Body of pancreas (tissue), 4 donors: ENCODE results near the gene RPL35. TPM values are rescaled to one million over a fixed set of nuclear protein-coding genes. Genes with fewer than 3 reads are reported as not detected.

ENCODE experiments used
- ATAC-seq: fragments of 150-250 bp; one replicate; pipeline ENCODE4 v1.9.1; 2016
- DNase-seq, 4 donors: peaks; one replicate each; pipeline ENCODE4 v3.0.0-alpha.2; 2019
- H3K27ac ChIP-seq, 4 donors: fragments of 200-600 bp; sonication (generic); 1 replicate in 3 of 4; 2 replicates in 1 of 4; pipeline versions ENCODE4 v1.5.1 to v1.6.1; 2016 to 2019; ENCODE audit warnings: mild to moderate bottlenecking in 1 of 4, mixed read lengths in 1 of 4, moderate library complexity in 1 of 4
- H3K27me3 ChIP-seq, 2 donors: fragments of 200-600 bp; sonication (generic); one replicate each; pipeline ENCODE4 v1.6.0; 2016; ENCODE audit warnings: mild to moderate bottlenecking in 1 of 2
- H3K36me3 ChIP-seq, 2 donors: fragments of 200-600 bp; sonication (generic); replicated peaks in 1 of 2; 2 replicates each; pipeline ENCODE4 v1.5.1; 2016; ENCODE audit warnings: low read depth in 2 of 2; ENCODE audit not compliant: insufficient read depth in 1 of 2
- H3K4me1 ChIP-seq: fragments of 200-600 bp; sonication (generic); one replicate; pipeline ENCODE4 v1.6.0; 2016
- H3K4me3 ChIP-seq, 2 donors: fragments of 200-600 bp; sonication (generic); 1 replicate in 1 of 2; 2 replicates in 1 of 2; pipeline ENCODE4 v1.5.1; 2016 to 2019
- H3K9me3 ChIP-seq, 3 donors: fragments of 200-600 bp; sonication (generic); 1 replicate in 2 of 3; 2 replicates in 1 of 3; pipeline ENCODE4 v1.5.1; 2016
- POLR2A ChIP-seq, 3 donors: fragments of 450-650 bp; IDR thresholded peaks; one replicate each; pipeline ENCODE4 v1.6.1; 2016; ENCODE audit warnings: antibody characterized with exemption in 3 of 3, mild to moderate bottlenecking in 2 of 3
- WGBS, 2 donors: methylation state at CpG; one replicate each; pipeline ENCODE4 v1.1.5; 2017; 5-methylcytosine and 5-hydroxymethylcytosine counted together
- intact Hi-C: fragments of 100-400 bp; cut with DNase I; formaldehyde crosslinking; loops from one replicate; pipeline ENCODE4 v1.15.1; 2023
- total RNA-seq, 2 donors: library from RNA; depleted of rRNA; stranded (reverse); fragments of >200 nt; gene quantifications; one replicate each; pipeline ENCODE4 v1.1.0, GENCODE V29; 2016
- TF ChIP-seq, protein P1 (sequence below), 7 experiments: fragments of 450-650 bp in 4 of 7; fragments of 200-600 bp in 3 of 7; sonication (generic) in 3 of 7; IDR thresholded peaks; one replicate each; pipeline ENCODE4 v1.5.1; 2016 to 2019; ENCODE audit warnings: antibody characterized with exemption in 7 of 7

RPL35 gene
- total RNA-seq, 2 donors from 2014 or later: 1,031 to 1,035 TPM

DNA sequence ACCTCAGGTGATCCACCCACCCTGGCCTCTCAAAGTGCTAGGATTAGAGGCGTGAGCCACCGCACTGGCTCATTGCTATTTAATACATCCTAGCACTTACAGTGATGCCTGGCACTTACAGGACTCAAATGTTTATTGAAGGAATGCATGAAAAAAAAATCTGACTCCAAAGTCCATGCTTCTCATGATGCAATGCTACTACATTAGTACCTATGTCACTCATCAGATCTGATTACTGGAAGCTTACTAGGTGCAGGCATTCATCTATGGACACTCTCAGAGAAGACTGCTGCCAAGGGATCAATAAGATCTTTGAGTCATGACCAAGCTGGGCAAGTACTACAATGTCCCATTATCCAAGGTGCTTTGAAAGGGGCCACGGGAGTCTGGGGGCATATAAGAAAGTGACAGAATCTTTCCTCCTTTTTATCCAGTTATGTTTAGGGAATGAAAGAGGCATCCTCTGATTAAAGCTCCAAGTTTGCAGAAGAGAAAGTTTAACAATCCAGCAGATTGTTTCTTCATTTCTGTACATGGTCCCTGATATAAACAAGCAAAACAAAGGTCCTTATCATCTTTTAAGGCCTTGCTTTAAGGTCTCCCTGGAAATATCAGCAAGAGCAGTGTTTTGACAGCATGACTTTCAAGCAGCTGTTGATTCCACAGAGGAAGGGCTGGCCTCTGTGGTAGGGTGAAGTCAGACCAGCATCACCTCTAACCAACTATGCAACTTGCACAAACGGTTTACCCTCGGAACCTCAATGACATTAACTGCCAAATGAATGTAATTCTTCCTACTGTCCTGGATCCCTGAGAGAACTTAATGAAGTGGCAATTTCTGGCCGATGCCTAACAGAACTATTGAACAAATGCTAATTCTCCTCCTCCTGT lies 36.1 kb upstream of the RPL35 start:
- H3K27me3 ChIP-seq: no peaks in the 10 kb centered on the region
- 89 to 93% methylated on average over 6 of the region's 6 CpGs for WGBS, 2 donors
- TF ChIP-seq POLR2A (IDR thresholded peaks at IDR 0.05): no peak
- TF ChIP-seq, protein P1, sequence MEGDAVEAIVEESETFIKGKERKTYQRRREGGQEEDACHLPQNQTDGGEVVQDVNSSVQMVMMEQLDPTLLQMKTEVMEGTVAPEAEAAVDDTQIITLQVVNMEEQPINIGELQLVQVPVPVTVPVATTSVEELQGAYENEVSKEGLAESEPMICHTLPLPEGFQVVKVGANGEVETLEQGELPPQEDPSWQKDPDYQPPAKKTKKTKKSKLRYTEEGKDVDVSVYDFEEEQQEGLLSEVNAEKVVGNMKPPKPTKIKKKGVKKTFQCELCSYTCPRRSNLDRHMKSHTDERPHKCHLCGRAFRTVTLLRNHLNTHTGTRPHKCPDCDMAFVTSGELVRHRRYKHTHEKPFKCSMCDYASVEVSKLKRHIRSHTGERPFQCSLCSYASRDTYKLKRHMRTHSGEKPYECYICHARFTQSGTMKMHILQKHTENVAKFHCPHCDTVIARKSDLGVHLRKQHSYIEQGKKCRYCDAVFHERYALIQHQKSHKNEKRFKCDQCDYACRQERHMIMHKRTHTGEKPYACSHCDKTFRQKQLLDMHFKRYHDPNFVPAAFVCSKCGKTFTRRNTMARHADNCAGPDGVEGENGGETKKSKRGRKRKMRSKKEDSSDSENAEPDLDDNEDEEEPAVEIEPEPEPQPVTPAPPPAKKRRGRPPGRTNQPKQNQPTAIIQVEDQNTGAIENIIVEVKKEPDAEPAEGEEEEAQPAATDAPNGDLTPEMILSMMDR (IDR thresholded peaks at IDR 0.05): no peak
- H3K4me3 ChIP-seq: no peak overlapping the region
- DNase-seq: no peak
- no peaks in the 10 kb centered on the region for H3K9me3 ChIP-seq
- no peak for ATAC-seq
- no peaks in the 10 kb centered on the region for H3K4me1 ChIP-seq
- intact Hi-C loops: no loop called here
- H3K27ac ChIP-seq: no peak overlapping the region
- H3K36me3 ChIP-seq: peaks cover 0 to 13% of the 10 kb centered on the region in 2 donors

DNA sequence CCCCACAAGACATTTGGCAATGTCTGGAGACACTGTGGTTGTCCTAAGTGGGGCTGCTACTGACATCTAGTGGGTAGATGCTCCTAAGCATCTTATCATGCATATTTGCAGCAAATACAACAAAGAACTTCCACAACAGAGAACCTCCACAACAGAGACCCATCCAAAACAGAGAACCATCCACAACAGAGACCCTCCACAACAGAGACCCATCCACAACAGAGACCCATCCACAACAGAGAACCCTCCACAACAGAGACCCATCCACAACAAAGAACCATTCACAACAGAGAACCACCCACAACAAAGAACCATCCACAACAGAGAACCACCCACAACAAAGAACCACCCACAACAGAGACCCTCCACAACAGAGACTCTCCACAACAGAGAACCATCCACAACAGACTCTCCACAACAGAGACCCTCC lies 33.0 kb upstream of the RPL35 start:
- DNase-seq (no peak), ATAC-seq (no peak)
- intact Hi-C loops: no loop called here
- H3K4me3 ChIP-seq: no peak overlapping the region
- TF ChIP-seq, protein P1 (IDR thresholded peaks at IDR 0.05): peak in 2 of 7 experiments; percentile 17 to 18
- TF ChIP-seq POLR2A (IDR thresholded peaks at IDR 0.05): no peak
- H3K27me3 ChIP-seq: no peaks in the 10 kb centered on the region
- no peaks in the 10 kb centered on the region for H3K9me3 ChIP-seq
- no peaks in the 10 kb centered on the region for H3K4me1 ChIP-seq
- no peak overlapping the region for H3K27ac ChIP-seq
- peaks cover 0 to 17% of the 10 kb centered on the region in 2 donors for H3K36me3 ChIP-seq

DNA sequence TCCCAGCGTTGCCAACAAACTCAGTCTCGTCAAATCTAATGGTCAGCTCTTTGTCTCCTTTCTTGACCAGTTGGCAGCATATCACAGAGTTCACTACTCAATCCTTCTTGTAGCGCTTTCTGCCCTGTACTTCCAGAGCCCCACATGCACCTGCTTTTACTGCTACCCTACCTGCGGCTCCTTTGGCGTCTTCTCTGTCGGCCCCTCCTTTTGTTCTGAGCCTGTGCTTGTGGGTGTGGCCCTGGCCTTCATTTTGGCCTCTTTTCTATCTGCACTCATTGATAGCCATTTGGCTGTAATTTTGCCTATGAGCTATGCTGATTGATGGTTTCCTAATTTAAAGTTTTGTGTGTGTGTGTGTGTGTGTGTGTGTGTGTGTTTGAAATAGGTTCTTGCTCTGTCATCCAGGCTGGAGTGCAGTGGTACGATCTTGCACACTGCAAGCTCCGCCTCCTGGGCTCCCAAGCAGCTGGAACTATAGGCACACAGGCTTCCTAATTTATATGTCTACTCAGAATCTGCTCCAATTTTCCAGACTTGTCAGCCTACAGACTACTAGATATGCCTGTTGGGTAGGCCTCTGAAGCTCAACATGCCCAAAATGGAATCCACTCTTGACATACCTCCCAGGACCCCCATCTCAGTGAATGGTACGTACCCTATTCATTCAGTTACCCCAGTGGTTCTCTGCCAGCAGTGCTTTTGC lies 32.4 kb upstream of the RPL35 start:
- no peaks in the 10 kb centered on the region for H3K4me1 ChIP-seq
- no peaks in the 10 kb centered on the region for H3K9me3 ChIP-seq
- peaks cover 0 to 16% of the 10 kb centered on the region in 2 donors for H3K36me3 ChIP-seq
- no peak overlapping the region for H3K27ac ChIP-seq
- DNase-seq (no peak), ATAC-seq (no peak)
- no peaks in the 10 kb centered on the region for H3K27me3 ChIP-seq
- intact Hi-C loops: no loop called here
- 83 to 94% methylated on average over 9 of the region's 9 CpGs for WGBS, 2 donors
- no peak for TF ChIP-seq POLR2A (IDR thresholded peaks at IDR 0.05)
- TF ChIP-seq, protein P1 (IDR thresholded peaks at IDR 0.05): no peak
- no peak overlapping the region for H3K4me3 ChIP-seq

DNA sequence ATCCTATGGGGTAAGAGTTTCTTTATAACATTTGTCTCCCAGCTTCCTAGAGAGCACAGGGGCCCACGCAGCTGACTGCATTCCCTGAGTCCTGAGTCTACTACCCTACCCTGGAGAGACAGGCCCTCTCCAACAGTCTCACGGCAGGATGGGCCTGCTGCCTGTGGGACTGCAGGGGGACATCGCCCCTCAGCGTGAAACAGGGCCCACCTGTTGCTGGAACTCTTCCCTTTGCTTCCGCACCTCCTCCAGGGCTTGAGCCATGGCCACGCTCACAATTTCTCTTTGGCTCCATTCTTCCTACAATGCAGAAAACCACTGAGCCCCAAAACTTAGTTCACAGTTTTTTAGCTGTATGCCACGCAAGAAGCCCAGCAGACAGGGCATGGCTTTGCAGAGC lies 28.4 kb upstream of the RPL35 start:
- Histone ChIP-seq H3K27me3 (no peaks in the 10 kb centered on the region), H3K4me1 (no peaks in the 10 kb centered on the region), H3K36me3 (peaks cover 7 to 30% of the 10 kb centered on the region in 2 donors), H3K27ac (no peak overlapping the region), H3K4me3 (no peak overlapping the region), H3K9me3 (no peaks in the 10 kb centered on the region)
- TF ChIP-seq POLR2A (IDR thresholded peaks at IDR 0.05): no peak
- TF ChIP-seq, protein P1 (IDR thresholded peaks at IDR 0.05): no peak
- DNase-seq (no peak), ATAC-seq (no peak)
- intact Hi-C loops: no loop called here
- 91 to 93% methylated on average over 7 of the region's 7 CpGs for WGBS, 2 donors
